ENCODE measurements around the gene HS6ST3.

HS6ST3 gene

DNA sequence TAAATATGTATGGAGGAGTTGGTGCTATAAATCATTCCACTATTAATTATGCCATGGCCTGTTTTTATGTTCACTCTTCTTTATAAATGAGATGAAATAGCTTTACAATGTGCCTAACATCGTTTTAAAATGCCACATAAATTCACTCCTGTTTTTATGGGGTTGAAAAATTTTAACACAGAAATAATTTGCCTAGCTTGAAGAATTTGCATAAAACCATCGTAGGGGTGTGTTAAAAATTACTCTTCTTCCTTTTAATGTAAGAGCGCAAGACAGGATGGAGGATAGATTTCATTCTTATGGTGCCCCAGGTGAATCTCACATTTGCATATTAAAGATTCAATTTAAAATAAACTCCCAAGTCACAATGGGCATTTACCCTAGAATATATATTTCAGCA is 456.6 kb downstream of the HS6ST3 start:
- H3K9me3 ChIP-seq (ENCODE audit: insufficient read depth, low read length, severe bottlenecking) = no peaks in the 10 kb centered on the region

DNA sequence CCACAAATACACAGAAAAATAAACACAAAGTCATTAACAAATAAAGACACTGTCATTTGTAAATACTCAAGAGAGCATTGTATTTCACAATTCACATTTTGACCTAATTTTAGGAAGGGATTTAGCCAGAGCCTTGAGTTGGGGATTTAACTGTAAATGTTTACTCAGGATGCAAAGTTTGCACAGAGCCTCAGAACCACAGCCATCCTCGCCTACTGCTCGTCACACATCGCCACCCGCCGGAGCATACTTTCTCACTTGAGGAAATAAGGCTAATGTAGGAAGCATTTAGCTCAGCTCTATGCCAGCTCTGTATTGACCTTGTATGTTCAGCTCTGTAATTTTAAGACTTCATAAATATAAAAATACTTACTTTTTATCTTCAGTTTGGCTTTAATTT is 461.6 kb downstream of the HS6ST3 start:
- no peaks in the 10 kb centered on the region for H3K9me3 ChIP-seq (ENCODE audit: insufficient read depth, low read length, severe bottlenecking)
- no peaks in the 10 kb centered on the region for H3K79me2 ChIP-seq (ENCODE audit: insufficient read depth, low read length)
- H3K4me2 ChIP-seq (ENCODE audit: insufficient read depth, low read length) = no peak overlapping the region
- TF ChIP-seq EZH2 (IDR thresholded peaks at IDR 0.05; ENCODE audit: borderline replicate concordance, low read depth, low read length, severe bottlenecking) = no peak
- TF ChIP-seq, protein P1, sequence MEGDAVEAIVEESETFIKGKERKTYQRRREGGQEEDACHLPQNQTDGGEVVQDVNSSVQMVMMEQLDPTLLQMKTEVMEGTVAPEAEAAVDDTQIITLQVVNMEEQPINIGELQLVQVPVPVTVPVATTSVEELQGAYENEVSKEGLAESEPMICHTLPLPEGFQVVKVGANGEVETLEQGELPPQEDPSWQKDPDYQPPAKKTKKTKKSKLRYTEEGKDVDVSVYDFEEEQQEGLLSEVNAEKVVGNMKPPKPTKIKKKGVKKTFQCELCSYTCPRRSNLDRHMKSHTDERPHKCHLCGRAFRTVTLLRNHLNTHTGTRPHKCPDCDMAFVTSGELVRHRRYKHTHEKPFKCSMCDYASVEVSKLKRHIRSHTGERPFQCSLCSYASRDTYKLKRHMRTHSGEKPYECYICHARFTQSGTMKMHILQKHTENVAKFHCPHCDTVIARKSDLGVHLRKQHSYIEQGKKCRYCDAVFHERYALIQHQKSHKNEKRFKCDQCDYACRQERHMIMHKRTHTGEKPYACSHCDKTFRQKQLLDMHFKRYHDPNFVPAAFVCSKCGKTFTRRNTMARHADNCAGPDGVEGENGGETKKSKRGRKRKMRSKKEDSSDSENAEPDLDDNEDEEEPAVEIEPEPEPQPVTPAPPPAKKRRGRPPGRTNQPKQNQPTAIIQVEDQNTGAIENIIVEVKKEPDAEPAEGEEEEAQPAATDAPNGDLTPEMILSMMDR (IDR thresholded peaks at IDR 0.05; ENCODE audit: borderline replicate concordance, extremely low read depth, low read length, poor library complexity, severe bottlenecking) = no peak
- no peak overlapping the region for H3K9ac ChIP-seq (ENCODE audit: low read depth, low read length)
- H2AFZ ChIP-seq (ENCODE audit: low read depth, low read length) = no peak overlapping the region
- H3K4me3 ChIP-seq (ENCODE audit: low read depth in 1 of 2, low read length in 2 of 2) = no peak overlapping the region
- ATAC-seq (ENCODE audit: insufficient read depth, low read depth) (no peak), DNase-seq (no peak)
- H3K27me3 ChIP-seq (ENCODE audit: insufficient read depth, low read length, poor library complexity) = no peaks in the 10 kb centered on the region
- H3K27ac ChIP-seq (ENCODE audit: low read length) = no peak overlapping the region
- H3K4me1 ChIP-seq (ENCODE audit: insufficient read depth, low read length) = no peaks in the 10 kb centered on the region
- H3K36me3 ChIP-seq (ENCODE audit: insufficient read depth, low read length) = no peaks in the 10 kb centered on the region
- H4K20me1 ChIP-seq (ENCODE audit: insufficient read depth, low read length) = no peaks in the 10 kb centered on the region

More for the DNA sequence above, 456.6 kb downstream of the HS6ST3 start:
- H3K36me3 ChIP-seq (ENCODE audit: insufficient read depth, low read length) = no peaks in the 10 kb centered on the region
- no peaks in the 10 kb centered on the region for H3K27me3 ChIP-seq (ENCODE audit: insufficient read depth, low read length, poor library complexity)
- no peaks in the 10 kb centered on the region for H3K4me1 ChIP-seq (ENCODE audit: insufficient read depth, low read length)
- no peak overlapping the region for H3K9ac ChIP-seq (ENCODE audit: low read depth, low read length)
- no peak overlapping the region for H3K27ac ChIP-seq (ENCODE audit: low read length)
- H3K79me2 ChIP-seq (ENCODE audit: insufficient read depth, low read length) = no peaks in the 10 kb centered on the region
- no peak overlapping the region for H3K4me2 ChIP-seq (ENCODE audit: insufficient read depth, low read length)
- H2AFZ ChIP-seq (ENCODE audit: low read depth, low read length) = no peak overlapping the region
- TF ChIP-seq, protein P1 (IDR thresholded peaks at IDR 0.05; ENCODE audit: borderline replicate concordance, extremely low read depth, low read length, poor library complexity, severe bottlenecking) = no peak
- no peak for TF ChIP-seq EZH2 (IDR thresholded peaks at IDR 0.05; ENCODE audit: borderline replicate concordance, low read depth, low read length, severe bottlenecking)
- H3K4me3 ChIP-seq (ENCODE audit: low read depth in 1 of 2, low read length in 2 of 2) = no peak overlapping the region
- H4K20me1 ChIP-seq (ENCODE audit: insufficient read depth, low read length) = no peaks in the 10 kb centered on the region
- DNase-seq (no peak), ATAC-seq (ENCODE audit: insufficient read depth, low read depth) (no peak)

DNA sequence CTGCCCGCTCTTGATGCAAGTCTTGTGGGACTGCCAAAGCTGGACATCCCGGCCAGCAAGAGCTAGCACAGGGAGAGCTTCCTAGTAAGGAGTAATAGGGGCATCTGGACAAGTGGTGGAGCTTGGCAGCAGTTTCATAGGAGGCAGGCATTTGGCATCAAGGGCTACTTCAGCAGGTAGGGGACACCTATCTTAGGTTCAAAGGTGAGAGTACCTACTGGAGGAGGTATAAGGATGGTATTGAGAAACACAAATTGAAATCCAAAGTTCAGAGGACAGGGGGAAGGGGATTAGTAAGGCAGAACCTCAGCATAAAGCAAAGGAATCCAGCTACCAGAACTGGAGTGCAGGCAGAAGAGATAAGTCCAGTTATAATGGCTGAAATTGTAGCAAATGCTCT is 462.7 kb downstream of the HS6ST3 start:
- H4K20me1 ChIP-seq (ENCODE audit: insufficient read depth, low read length) = no peaks in the 10 kb centered on the region
- H3K9me3 ChIP-seq (ENCODE audit: insufficient read depth, low read length, severe bottlenecking) = no peaks in the 10 kb centered on the region
- ATAC-seq (ENCODE audit: insufficient read depth, low read depth) = no peak
- no peaks in the 10 kb centered on the region for H3K36me3 ChIP-seq (ENCODE audit: insufficient read depth, low read length)
- no peak overlapping the region for H3K4me2 ChIP-seq (ENCODE audit: insufficient read depth, low read length)
- no peak overlapping the region for H2AFZ ChIP-seq (ENCODE audit: low read depth, low read length)
- H3K79me2 ChIP-seq (ENCODE audit: insufficient read depth, low read length) = no peaks in the 10 kb centered on the region
- H3K27me3 ChIP-seq (ENCODE audit: insufficient read depth, low read length, poor library complexity) = no peaks in the 10 kb centered on the region
- no peak for DNase-seq
- no peak overlapping the region for H3K27ac ChIP-seq (ENCODE audit: low read length)
- no peak overlapping the region for H3K9ac ChIP-seq (ENCODE audit: low read depth, low read length)
- H3K4me3 ChIP-seq (ENCODE audit: low read depth in 1 of 2, low read length in 2 of 2) = no peak overlapping the region
- TF ChIP-seq EZH2 (IDR thresholded peaks at IDR 0.05; ENCODE audit: borderline replicate concordance, low read depth, low read length, severe bottlenecking) = no peak
- TF ChIP-seq, protein P1 (IDR thresholded peaks at IDR 0.05; ENCODE audit: borderline replicate concordance, extremely low read depth, low read length, poor library complexity, severe bottlenecking) = no peak
- H3K4me1 ChIP-seq (ENCODE audit: insufficient read depth, low read length) = no peaks in the 10 kb centered on the region

DNA sequence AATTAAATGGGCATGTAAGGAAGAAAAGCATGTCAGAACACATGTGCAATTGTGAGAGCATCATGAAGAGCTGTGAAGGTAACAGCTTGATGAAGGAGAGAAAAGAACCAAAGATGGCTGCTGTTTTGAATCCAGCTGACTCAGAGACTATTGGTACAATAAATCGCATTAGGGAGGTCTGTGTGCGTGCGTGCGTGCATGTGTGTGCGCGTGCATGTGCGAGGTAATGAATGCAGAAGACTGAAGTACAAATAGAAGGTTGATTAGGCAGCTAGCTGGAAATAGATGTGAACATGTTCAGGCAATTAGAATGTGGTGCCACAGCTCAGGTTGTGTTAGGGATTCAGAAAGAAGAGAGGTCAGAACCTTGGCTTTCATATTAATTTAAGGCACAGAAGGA is 463.9 kb downstream of the HS6ST3 start:
- TF ChIP-seq EZH2 (IDR thresholded peaks at IDR 0.05; ENCODE audit: borderline replicate concordance, low read depth, low read length, severe bottlenecking) = no peak
- TF ChIP-seq, protein P1 (IDR thresholded peaks at IDR 0.05; ENCODE audit: borderline replicate concordance, extremely low read depth, low read length, poor library complexity, severe bottlenecking) = no peak
- H3K9me3 ChIP-seq (ENCODE audit: insufficient read depth, low read length, severe bottlenecking) = no peaks in the 10 kb centered on the region
- H4K20me1 ChIP-seq (ENCODE audit: insufficient read depth, low read length) = no peaks in the 10 kb centered on the region
- no peak overlapping the region for H3K27ac ChIP-seq (ENCODE audit: low read length)
- H3K4me2 ChIP-seq (ENCODE audit: insufficient read depth, low read length) = no peak overlapping the region
- H3K36me3 ChIP-seq (ENCODE audit: insufficient read depth, low read length) = no peaks in the 10 kb centered on the region
- no peaks in the 10 kb centered on the region for H3K79me2 ChIP-seq (ENCODE audit: insufficient read depth, low read length)
- no peak overlapping the region for H3K4me3 ChIP-seq (ENCODE audit: low read depth in 1 of 2, low read length in 2 of 2)
- DNase-seq (no peak), ATAC-seq (ENCODE audit: insufficient read depth, low read depth) (no peak)
- no peaks in the 10 kb centered on the region for H3K27me3 ChIP-seq (ENCODE audit: insufficient read depth, low read length, poor library complexity)
- no peak overlapping the region for H2AFZ ChIP-seq (ENCODE audit: low read depth, low read length)
- H3K9ac ChIP-seq (ENCODE audit: low read depth, low read length) = no peak overlapping the region
- no peaks in the 10 kb centered on the region for H3K4me1 ChIP-seq (ENCODE audit: insufficient read depth, low read length)

All from DND-41 (cell line).